ENCODE data around the gene TRPM2. TPM values are rescaled to one million over a fixed set of nuclear protein-coding genes. Genes with fewer than 3 reads are reported as not detected.

The TRPM2 gene
- total RNA-seq, 1 donor: 3.5 TPM

GRCh38 chr21:44424608-44425306 lies 71.3 kb downstream of the TRPM2 start:
- no peak for DNase-seq (ENCODE audit: low read depth in 2 of 3, low spot score in 2 of 3)

GRCh38 chr21:44425307-44425894 lies 72.0 kb downstream of the TRPM2 start:
- DNase-seq (ENCODE audit: low read depth in 2 of 3, low spot score in 2 of 3): no peak

- DNase-seq (ENCODE audit: low read depth in 2 of 3, low spot score in 2 of 3): no peak
These were observed 72.7 kb downstream of the TRPM2 start for GRCh38 chr21:44425895-44426662.

- DNase-seq (ENCODE audit: low read depth in 2 of 3, low spot score in 2 of 3): no peak
These were observed 73.3 kb downstream of the TRPM2 start for GRCh38 chr21:44426663-44427191.

- no peak for DNase-seq (ENCODE audit: low read depth in 2 of 3, low spot score in 2 of 3)
These were observed 74.1 kb downstream of the TRPM2 start for GRCh38 chr21:44427241-44428120.

- DNase-seq (ENCODE audit: low read depth in 2 of 3, low spot score in 2 of 3): peak in 2 of 3 donors; percentile 42 to 48
These were observed 75.0 kb downstream of the TRPM2 start for GRCh38 chr21:44428281-44428960.

- no peak for DNase-seq (ENCODE audit: low read depth in 2 of 3, low spot score in 2 of 3)
These were observed 76.5 kb downstream of the TRPM2 start for GRCh38 chr21:44429894-44430293.

GRCh38 chr21:44431300-44431699 lies 77.9 kb downstream of the TRPM2 start:
- no peak for DNase-seq (ENCODE audit: low read depth in 2 of 3, low spot score in 2 of 3)

GRCh38 chr21:44432841-44433790 lies 79.7 kb downstream of the TRPM2 start:
- DNase-seq (ENCODE audit: low read depth in 2 of 3, low spot score in 2 of 3): no peak

- no peak for DNase-seq (ENCODE audit: low read depth in 2 of 3, low spot score in 2 of 3)
These were observed 80.6 kb downstream of the TRPM2 start for GRCh38 chr21:44433791-44434567.

- DNase-seq (ENCODE audit: low read depth in 2 of 3, low spot score in 2 of 3): no peak
These were observed 81.1 kb downstream of the TRPM2 start for GRCh38 chr21:44434568-44434925.

- no peak for DNase-seq (ENCODE audit: low read depth in 2 of 3, low spot score in 2 of 3)
These were observed 81.7 kb downstream of the TRPM2 start for GRCh38 chr21:44434936-44435635.

- no peak for DNase-seq (ENCODE audit: low read depth in 2 of 3, low spot score in 2 of 3)
These were observed 82.7 kb downstream of the TRPM2 start for GRCh38 chr21:44436111-44436611.

GRCh38 chr21:44436958-44437357 lies 83.5 kb downstream of the TRPM2 start:
- no peak for DNase-seq (ENCODE audit: low read depth in 2 of 3, low spot score in 2 of 3)

GRCh38 chr21:44437371-44437695 lies 83.9 kb downstream of the TRPM2 start:
- no peak for DNase-seq (ENCODE audit: low read depth in 2 of 3, low spot score in 2 of 3)

- no peak for DNase-seq (ENCODE audit: low read depth in 2 of 3, low spot score in 2 of 3)
These were observed 84.4 kb downstream of the TRPM2 start for GRCh38 chr21:44437696-44438431.
